ENCODE data around the gene PPAT.
A peak's percentile ranks its signal among the peaks of the same experiment; 100 is the strongest.

The PPAT gene

GRCh38 chr4:56440983-56441382, 5.6 kb upstream of the PPAT start:
- DNase-seq: no peak
- intact Hi-C loops (cut with DNase I): no loop called here

GRCh38 chr4:56438766-56439165, 3.4 kb upstream of the PPAT start:
- intact Hi-C loops (cut with DNase I): loop anchor here (5.0 to 10.0 kb wide), 2 partner anchors 96 to 469 kb away; partner anchors contain the start of gene REST
- DNase-seq: no peak

- peak in 27 of 42 donors; percentile 10 to 56 (median 34) for DNase-seq
- intact Hi-C loops (cut with DNase I): loop anchor here (2.0 to 10.0 kb wide), 3 partner anchors 34 to 473 kb away; partner anchors contain the start of gene REST
Measured at GRCh38 chr4:56434599-56435139, 746 bp downstream of the PPAT start.

- intact Hi-C loops (cut with DNase I): loop anchor here (10.0 kb wide), 1 partner anchor 102 kb away; a partner anchor contains a TSS
- DNase-seq: no peak
Measured at GRCh38 chr4:56433280-56433679, 2.1 kb downstream of the PPAT start.

- DNase-seq: no peak
- intact Hi-C loops (cut with DNase I): loop anchor here (10.0 kb wide), 1 partner anchor 105 kb away; a partner anchor contains a TSS
Measured at GRCh38 chr4:56430203-56430602, 5.2 kb downstream of the PPAT start.

GRCh38 chr4:56427179-56427578, 8.2 kb downstream of the PPAT start:
- intact Hi-C loops (cut with DNase I): no loop called here
- no peak for DNase-seq

GRCh38 chr4:56426273-56426672, 9.1 kb downstream of the PPAT start:
- DNase-seq: no peak
- intact Hi-C loops (cut with DNase I): no loop called here

- intact Hi-C loops (cut with DNase I): no loop called here
- DNase-seq: no peak
Measured at GRCh38 chr4:56425518-56425917, 9.9 kb downstream of the PPAT start.

GRCh38 chr4:56424697-56425514, 10.5 kb downstream of the PPAT start:
- peak in 22 of 42 donors; percentile 11 to 81 (median 48) for DNase-seq
- intact Hi-C loops (cut with DNase I): no loop called here

GRCh38 chr4:56424176-56424575, 11.2 kb downstream of the PPAT start:
- intact Hi-C loops (cut with DNase I): no loop called here

GRCh38 chr4:56417396-56417795, 18.0 kb downstream of the PPAT start:
- DNase-seq: no peak
- intact Hi-C loops (cut with DNase I): no loop called here

More at GRCh38 chr4:56424176-56424575, 11.2 kb downstream of the PPAT start:
- no peak for DNase-seq

- intact Hi-C loops (cut with DNase I): no loop called here
- no peak for DNase-seq
Measured at GRCh38 chr4:56416349-56416748, 19.1 kb downstream of the PPAT start.

GRCh38 chr4:56414135-56414670, 21.2 kb downstream of the PPAT start:
- intact Hi-C loops (cut with DNase I): no loop called here
- no peak for DNase-seq

- peak in 18 of 42 donors; percentile 8 to 76 (median 44) for DNase-seq
- intact Hi-C loops (cut with DNase I): no loop called here
Measured at GRCh38 chr4:56410247-56411062, 25.0 kb downstream of the PPAT start.

- DNase-seq: no peak
- intact Hi-C loops (cut with DNase I): no loop called here
Measured at GRCh38 chr4:56409511-56410090, 25.8 kb downstream of the PPAT start.

GRCh38 chr4:56408978-56409377, 26.4 kb downstream of the PPAT start:
- intact Hi-C loops (cut with DNase I): no loop called here
- DNase-seq: no peak

- intact Hi-C loops (cut with DNase I): no loop called here
- no peak for DNase-seq
Measured at GRCh38 chr4:56406151-56406550, 29.3 kb downstream of the PPAT start.

- intact Hi-C loops (cut with DNase I): no loop called here
- DNase-seq: no peak
Measured at GRCh38 chr4:56405016-56405415, 30.4 kb downstream of the PPAT start.

GRCh38 chr4:56400560-56400959, 34.9 kb downstream of the PPAT start:
- intact Hi-C loops (cut with DNase I): no loop called here

More at GRCh38 chr4:56400560-56400959, 34.9 kb downstream of the PPAT start:
- DNase-seq: no peak

All from head of caudate nucleus (tissue), 42 donors.